ENCODE measurements around the gene SWT1.

SWT1 gene

DNA sequence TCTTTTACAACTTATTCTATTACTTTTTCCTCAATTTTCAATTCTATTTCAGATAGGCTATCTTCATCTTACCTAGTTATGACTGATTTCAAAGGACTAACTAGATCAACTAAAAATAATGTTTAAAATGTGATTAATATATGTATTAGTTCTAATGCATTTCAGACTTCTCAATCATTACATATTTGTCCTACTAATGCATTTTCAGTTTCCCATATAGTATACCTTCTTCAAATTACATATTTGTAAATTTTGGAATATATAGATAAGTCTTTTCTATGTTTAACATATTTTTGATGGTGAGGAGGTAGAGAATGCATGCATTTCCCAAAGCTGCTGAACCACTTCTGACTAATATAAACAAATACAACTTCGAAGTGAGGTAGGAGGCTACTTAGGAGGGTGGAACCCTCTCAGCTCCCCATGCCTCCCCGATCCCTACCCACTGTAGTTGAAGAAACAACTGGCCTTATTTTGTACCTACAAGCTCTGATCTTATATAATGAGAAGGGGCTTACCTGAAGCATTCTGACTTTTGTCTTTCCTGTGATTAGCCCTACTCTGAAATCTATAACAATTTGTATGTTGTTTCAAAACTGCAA, 2.0 kb upstream of the SWT1 start:
- no peak overlapping the region for H2BK12ac ChIP-seq (ENCODE audit: low read length in 2 of 2)
- no peak overlapping the region for H2AK5ac ChIP-seq (ENCODE audit: low read length, severe bottlenecking)
- no peak overlapping the region for H3K27ac ChIP-seq (ENCODE audit: low read length, poor library complexity, severe bottlenecking)
- peak overlapping the region; percentile 98 for H3K9ac ChIP-seq (ENCODE audit: low read length)
- H3K79me1 ChIP-seq (replicated peaks; ENCODE audit: low read length, poor library complexity, severe bottlenecking), result peaks cover 11% of the 10 kb centered on the region
- H2BK120ac ChIP-seq (ENCODE audit: low read depth, low read length), result no peak overlapping the region
- peak overlapping the region in 1 of 2 experiments; percentile 86 for H3K4me3 ChIP-seq (ENCODE audit: insufficient read depth in 1 of 2, low read depth in 1 of 2, low read length in 2 of 2)
- H2BK15ac ChIP-seq (ENCODE audit: low read depth, poor library complexity, severe bottlenecking), result no peak overlapping the region
- H3K27me3 ChIP-seq (ENCODE audit: control insufficient read depth in 1 of 2, insufficient read depth in 1 of 2, low read length in 2 of 2), result no peaks in the 10 kb centered on the region
- no peak overlapping the region for H3K4ac ChIP-seq (ENCODE audit: low read depth in 1 of 2, low read length in 2 of 2)
- H3K4me1 ChIP-seq (ENCODE audit: control insufficient read depth, insufficient read depth, low read depth, low read length), result peaks cover 1% of the 10 kb centered on the region
- peak; percentile 58 for DNase-seq
- no peak overlapping the region for H3K14ac ChIP-seq (ENCODE audit: low read length in 2 of 2)
- no peaks in the 10 kb centered on the region for H3K9me3 ChIP-seq (ENCODE audit: control insufficient read depth, low read length)
- no CpG with 5 or more reads among the region's 2 CpGs for whole genome bisulfite sequencing
- no peak overlapping the region for H4K8ac ChIP-seq (ENCODE audit: low read length)
- H3K4me2 ChIP-seq (ENCODE audit: low read length, poor library complexity, severe bottlenecking), result peak overlapping the region; percentile 40
- H3K18ac ChIP-seq (ENCODE audit: low read depth in 1 of 2, low read length in 2 of 2), result no peak overlapping the region
- no peak overlapping the region for H3K23ac ChIP-seq (ENCODE audit: low read length in 2 of 2)
- no peak overlapping the region for H4K91ac ChIP-seq (ENCODE audit: low read length)
- no peak overlapping the region for H2AFZ ChIP-seq (ENCODE audit: low read depth, low read length)
- no peak overlapping the region for H2BK5ac ChIP-seq (ENCODE audit: low read depth, low read length, poor library complexity, severe bottlenecking)
- H3K36me3 ChIP-seq (ENCODE audit: control insufficient read depth in 1 of 2, insufficient read depth in 2 of 2, low read depth in 1 of 2, low read length in 2 of 2), result peaks cover 0 to 15% of the 10 kb centered on the region in 2 experiments

DNA sequence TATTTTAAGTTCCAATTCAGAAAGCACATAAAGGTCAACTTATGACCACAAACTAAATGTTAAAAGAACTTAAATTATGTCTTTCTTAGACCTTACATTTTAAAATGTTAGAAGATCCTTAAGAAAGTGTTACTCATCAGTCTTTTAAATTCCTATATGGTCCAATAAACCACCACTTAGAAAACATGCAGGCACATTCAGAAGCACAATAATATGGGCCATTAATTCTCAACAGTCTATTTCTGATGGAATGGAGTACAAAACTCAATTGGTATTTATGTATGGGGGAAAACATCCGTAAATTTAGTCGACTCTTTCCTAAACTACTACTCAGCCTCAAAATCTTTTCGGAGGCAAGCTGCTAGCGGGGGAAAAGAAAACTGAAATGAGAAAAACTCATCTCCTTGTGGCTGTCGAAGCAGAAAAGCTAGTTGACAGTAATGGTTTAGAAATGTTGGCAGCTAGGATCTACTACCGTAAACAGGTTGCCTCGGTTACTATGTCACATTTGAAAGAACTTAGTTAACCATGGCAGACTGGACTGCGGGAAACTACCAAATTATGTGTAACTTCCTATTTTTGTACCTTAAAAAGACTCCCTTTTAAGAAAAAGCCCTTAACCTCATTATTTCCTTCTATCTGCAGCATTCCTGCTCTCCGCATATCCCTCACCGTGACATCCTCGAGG, 1.2 kb upstream of the SWT1 start:
- no peak overlapping the region for H2BK120ac ChIP-seq (ENCODE audit: low read depth, low read length)
- peak overlapping the region; percentile 45 for H3K27ac ChIP-seq (ENCODE audit: low read length, poor library complexity, severe bottlenecking)
- H3K79me1 ChIP-seq (replicated peaks; ENCODE audit: low read length, poor library complexity, severe bottlenecking), result peaks cover 9% of the 10 kb centered on the region
- no peak overlapping the region for H2BK5ac ChIP-seq (ENCODE audit: low read depth, low read length, poor library complexity, severe bottlenecking)
- peak overlapping the region in 1 of 2 experiments; percentile 3 for H3K4ac ChIP-seq (ENCODE audit: low read depth in 1 of 2, low read length in 2 of 2)
- H2AK5ac ChIP-seq (ENCODE audit: low read length, severe bottlenecking), result no peak overlapping the region
- H2BK15ac ChIP-seq (ENCODE audit: low read depth, poor library complexity, severe bottlenecking), result no peak overlapping the region
- peak overlapping the region; percentile 76 to 86 for H3K4me3 ChIP-seq (ENCODE audit: insufficient read depth in 1 of 2, low read depth in 1 of 2, low read length in 2 of 2)
- H3K18ac ChIP-seq (ENCODE audit: low read depth in 1 of 2, low read length in 2 of 2), result peak overlapping the region in 1 of 2 experiments; percentile 91
- no peak overlapping the region for H2AFZ ChIP-seq (ENCODE audit: low read depth, low read length)
- H4K91ac ChIP-seq (ENCODE audit: low read length), result no peak overlapping the region
- H4K8ac ChIP-seq (ENCODE audit: low read length), result no peak overlapping the region
- WGBS, result 21% methylated on average over 9 of the region's 11 CpGs
- H3K4me2 ChIP-seq (ENCODE audit: low read length, poor library complexity, severe bottlenecking), result peak overlapping the region; percentile 48
- peaks cover 1% of the 10 kb centered on the region for H3K4me1 ChIP-seq (ENCODE audit: control insufficient read depth, insufficient read depth, low read depth, low read length)
- no peak overlapping the region for H2BK12ac ChIP-seq (ENCODE audit: low read length in 2 of 2)
- H3K14ac ChIP-seq (ENCODE audit: low read length in 2 of 2), result no peak overlapping the region
- DNase-seq, result peak; percentile 59
- peaks cover 0 to 8% of the 10 kb centered on the region in 2 experiments for H3K36me3 ChIP-seq (ENCODE audit: control insufficient read depth in 1 of 2, insufficient read depth in 2 of 2, low read depth in 1 of 2, low read length in 2 of 2)
- H3K23ac ChIP-seq (ENCODE audit: low read length in 2 of 2), result no peak overlapping the region
- no peaks in the 10 kb centered on the region for H3K27me3 ChIP-seq (ENCODE audit: control insufficient read depth in 1 of 2, insufficient read depth in 1 of 2, low read length in 2 of 2)
- no peaks in the 10 kb centered on the region for H3K9me3 ChIP-seq (ENCODE audit: control insufficient read depth, low read length)
- peak overlapping the region; percentile 98 for H3K9ac ChIP-seq (ENCODE audit: low read length)

DNA sequence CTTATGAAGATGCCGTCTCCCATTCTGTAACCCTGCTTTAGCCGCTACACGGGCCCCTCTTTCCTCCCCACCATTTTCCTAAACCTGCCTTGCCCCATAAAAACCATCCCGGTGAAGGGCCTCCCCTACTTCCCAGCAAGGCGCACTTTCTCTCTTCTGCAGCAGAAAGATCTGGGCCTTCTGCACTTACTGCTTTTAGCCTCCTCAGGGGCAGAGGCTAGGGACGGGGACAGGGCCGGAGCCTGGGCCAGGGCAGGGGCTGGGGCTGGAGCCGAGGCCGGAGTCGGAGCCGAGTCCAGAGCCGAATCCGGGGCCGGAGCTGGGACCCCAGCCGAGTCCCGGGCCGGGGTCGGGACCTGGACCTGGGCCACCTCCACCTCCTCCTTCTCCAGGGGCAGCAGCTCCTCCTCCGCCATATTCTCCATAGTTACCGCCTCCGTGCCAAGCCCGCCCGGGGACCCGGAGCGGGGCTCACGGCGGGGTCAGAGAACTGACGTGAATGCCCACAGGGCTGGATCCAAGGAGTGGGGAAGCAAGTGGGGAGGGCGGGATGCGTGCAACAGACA, 596 bp upstream of the SWT1 start:
- Histone ChIP-seq H3K9ac (ENCODE audit: low read length) (peak overlapping the region; percentile 98), H3K9me3 (ENCODE audit: control insufficient read depth, low read length) (no peaks in the 10 kb centered on the region), H3K14ac (ENCODE audit: low read length in 2 of 2) (no peak overlapping the region), H3K4me2 (ENCODE audit: low read length, poor library complexity, severe bottlenecking) (peak overlapping the region; percentile 48), H2AFZ (ENCODE audit: low read depth, low read length) (peak overlapping the region; percentile 15), H3K4me3 (ENCODE audit: insufficient read depth in 1 of 2, low read depth in 1 of 2, low read length in 2 of 2) (peak overlapping the region; percentile 76 to 86), H3K23ac (ENCODE audit: low read length in 2 of 2) (no peak overlapping the region), H3K27ac (ENCODE audit: low read length, poor library complexity, severe bottlenecking) (peak overlapping the region; percentile 94), H2BK15ac (ENCODE audit: low read depth, poor library complexity, severe bottlenecking) (peak overlapping the region; percentile 12), H3K4me1 (ENCODE audit: control insufficient read depth, insufficient read depth, low read depth, low read length) (peaks cover 1% of the 10 kb centered on the region), H2BK5ac (ENCODE audit: low read depth, low read length, poor library complexity, severe bottlenecking) (peak overlapping the region; percentile 33), H3K4ac (ENCODE audit: low read depth in 1 of 2, low read length in 2 of 2) (peak overlapping the region; percentile 3 to 56), H3K27me3 (ENCODE audit: control insufficient read depth in 1 of 2, insufficient read depth in 1 of 2, low read length in 2 of 2) (no peaks in the 10 kb centered on the region), H2AK5ac (ENCODE audit: low read length, severe bottlenecking) (no peak overlapping the region), H3K79me1 (replicated peaks; ENCODE audit: low read length, poor library complexity, severe bottlenecking) (peaks cover 9% of the 10 kb centered on the region), H4K91ac (ENCODE audit: low read length) (no peak overlapping the region), H2BK12ac (ENCODE audit: low read length in 2 of 2) (peak overlapping the region in 1 of 2 experiments; percentile 40), H2BK120ac (ENCODE audit: low read depth, low read length) (peak overlapping the region; percentile 29), H4K8ac (ENCODE audit: low read length) (peak overlapping the region; percentile 91), H3K36me3 (ENCODE audit: control insufficient read depth in 1 of 2, insufficient read depth in 2 of 2, low read depth in 1 of 2, low read length in 2 of 2) (peaks cover 0 to 9% of the 10 kb centered on the region in 2 experiments), H3K18ac (ENCODE audit: low read depth in 1 of 2, low read length in 2 of 2) (peak overlapping the region; percentile 79 to 91)
- WGBS, result under 1% methylated on average over 27 of the region's 30 CpGs
- DNase-seq, result peak; percentile 63
